PFSK-1 (cell line): ENCODE data around the gene RGS3.

ENCODE experiments used
- FOXP2 ChIP-seq: optimal IDR thresholded peaks from 2 replicates; pipeline ENCODE3; 2011; ENCODE audit warnings: borderline replicate concordance, control low read depth, inconsistent platforms; ENCODE audit not compliant: insufficient read depth; ENCODE audit errors: extremely low read length, extremely low read depth
- POLR2AphosphoS5 ChIP-seq: IDR thresholded peaks from 2 replicates; pipeline ENCODE4 v1.6.1; 2012; ENCODE audit warnings: low read depth, mild to moderate bottlenecking, control low read depth, low read length, moderate library complexity
- REST ChIP-seq, 2 experiments: IDR thresholded peaks; 2 replicates each; pipeline versions ENCODE4 v1.6.1 to v1.8.0; 2011 to 2012; ENCODE audit warnings: low read depth in 2 of 2, low read length in 2 of 2, control low read depth in 1 of 2, inconsistent platforms in 1 of 2, mild to moderate bottlenecking in 1 of 2, moderate library complexity in 1 of 2; ENCODE audit not compliant: insufficient read depth in 1 of 2
- SIN3A ChIP-seq: IDR thresholded peaks from 2 replicates; pipeline ENCODE4 v1.6.1; 2012; ENCODE audit warnings: mild to moderate bottlenecking, low read length, moderate library complexity, borderline replicate concordance; ENCODE audit not compliant: insufficient read depth
- TAF1 ChIP-seq: IDR thresholded peaks from 2 replicates; pipeline ENCODE4 v1.6.1; 2012; ENCODE audit warnings: low read length, control low read depth, borderline replicate concordance; ENCODE audit not compliant: insufficient read depth

Gene RGS3

GRCh38 chr9:113502427-113503034, 39.0 kb downstream of the RGS3 start:
- TF ChIP-seq FOXP2 (no peak), REST (IDR thresholded peaks at IDR 0.05; ENCODE audit: insufficient read depth in 1 of 2, low read depth in 2 of 2, low read length in 2 of 2) (no peak), TAF1 (no peak)

- no peak for TF ChIP-seq REST (IDR thresholded peaks at IDR 0.05; ENCODE audit: insufficient read depth in 1 of 2, low read depth in 2 of 2, low read length in 2 of 2)
- TF ChIP-seq TAF1 = no peak
- TF ChIP-seq POLR2AphosphoS5 = no peak
- no peak for TF ChIP-seq FOXP2
- no peak for TF ChIP-seq SIN3A
These were observed 39.6 kb downstream of the RGS3 start for GRCh38 chr9:113503131-113503541.

GRCh38 chr9:113503613-113504211, 40.2 kb downstream of the RGS3 start:
- TF ChIP-seq POLR2AphosphoS5 (peak; percentile 62), TAF1 (no peak), REST (IDR thresholded peaks at IDR 0.05; ENCODE audit: insufficient read depth in 1 of 2, low read depth in 2 of 2, low read length in 2 of 2) (no peak), SIN3A (peak; percentile 50; the same call in 1 of the 2 replicates), FOXP2 (no peak)

- TF ChIP-seq REST (IDR thresholded peaks at IDR 0.05; ENCODE audit: insufficient read depth in 1 of 2, low read depth in 2 of 2, low read length in 2 of 2) = no peak
- no peak for TF ChIP-seq FOXP2
- no peak for TF ChIP-seq POLR2AphosphoS5
- no peak for TF ChIP-seq SIN3A
- no peak for TF ChIP-seq TAF1
These were observed 41.4 kb downstream of the RGS3 start for GRCh38 chr9:113504725-113505590.
